Endothelial cell (in vitro differentiated cells): ENCODE data around the gene AKAP6. TPM values are rescaled to one million over a fixed set of nuclear protein-coding genes. Genes with fewer than 3 reads are reported as not detected.

Experiments
- DNase-seq: peaks from one replicate; pipeline ENCODE4 v3.0.0; 2021; ENCODE audit warnings: low spot score
- H3K27ac Mint-ChIP-seq: one replicate; pipeline ENCODE4 v1.8.0; 2021; ENCODE audit warnings: mixed read lengths, inconsistent platforms; ENCODE audit not compliant: unreplicated experiment
- H3K27me3 Mint-ChIP-seq: one replicate; pipeline ENCODE4 v1.8.0; 2021; ENCODE audit warnings: mild to moderate bottlenecking, moderate library complexity, mixed read lengths, inconsistent platforms; ENCODE audit not compliant: unreplicated experiment
- H3K36me3 Mint-ChIP-seq: one replicate; pipeline ENCODE4 v1.8.0; 2021; ENCODE audit warnings: mild to moderate bottlenecking, low read depth, mixed read lengths, inconsistent platforms; ENCODE audit not compliant: unreplicated experiment
- H3K4me1 Mint-ChIP-seq: one replicate; pipeline ENCODE4 v1.8.0; 2021; ENCODE audit warnings: mild to moderate bottlenecking, mixed read lengths, inconsistent platforms; ENCODE audit not compliant: unreplicated experiment
- H3K4me3 Mint-ChIP-seq: one replicate; pipeline ENCODE4 v1.8.0; 2021; ENCODE audit warnings: mild to moderate bottlenecking, mixed read lengths, inconsistent platforms; ENCODE audit not compliant: unreplicated experiment
- H3K9me3 Mint-ChIP-seq: one replicate; pipeline ENCODE4 v1.8.0; 2021; ENCODE audit warnings: mixed read lengths, inconsistent platforms; ENCODE audit not compliant: unreplicated experiment
- CTCF ChIP-seq: fragments of 200-600 bp; sonication (generic); IDR thresholded peaks from one replicate; pipeline ENCODE4 v1.5.0; 2021; ENCODE audit warnings: antibody characterized with exemption; ENCODE audit not compliant: unreplicated experiment
- total RNA-seq: library from RNA; stranded (reverse); fragmentation: NEBNext Ultra II Directional; extraction: Animal tissue kit (Norgen Biotek cat#: 25700); gene quantifications from one replicate; pipeline ENCODE4 v1.2.1, GENCODE V29; 2021; ENCODE audit not compliant: unreplicated experiment

The AKAP6 gene
- total RNA-seq, 1 donor from 2014 or later = 4.4 TPM

- Mint-ChIP-seq H3K27ac (no peak overlapping the region), H3K9me3 (no peaks in the 10 kb centered on the region), H3K27me3 (no peaks in the 10 kb centered on the region), H3K4me3 (no peak overlapping the region), H3K36me3 (no peaks in the 10 kb centered on the region), H3K4me1 (peaks cover 2% of the 10 kb centered on the region)
- no peak for TF ChIP-seq CTCF
- DNase-seq = no peak
These were observed 165.7 kb downstream of the AKAP6 start for GRCh38 chr14:32494609-32495434.

GRCh38 chr14:32495435-32495734 is 166.3 kb downstream of the AKAP6 start:
- no peaks in the 10 kb centered on the region for H3K27me3 Mint-ChIP-seq
- no peaks in the 10 kb centered on the region for H3K36me3 Mint-ChIP-seq
- no peak overlapping the region for H3K4me3 Mint-ChIP-seq
- no peak overlapping the region for H3K27ac Mint-ChIP-seq
- no peak for DNase-seq
- H3K9me3 Mint-ChIP-seq = no peaks in the 10 kb centered on the region
- no peak for TF ChIP-seq CTCF
- peaks cover 2% of the 10 kb centered on the region for H3K4me1 Mint-ChIP-seq

GRCh38 chr14:32497248-32497647 is 168.2 kb downstream of the AKAP6 start:
- peaks cover 2% of the 10 kb centered on the region for H3K4me1 Mint-ChIP-seq
- no peak for TF ChIP-seq CTCF
- DNase-seq = no peak
- H3K27me3 Mint-ChIP-seq = no peaks in the 10 kb centered on the region
- H3K36me3 Mint-ChIP-seq = no peaks in the 10 kb centered on the region
- no peak overlapping the region for H3K4me3 Mint-ChIP-seq
- H3K27ac Mint-ChIP-seq = no peak overlapping the region
- H3K9me3 Mint-ChIP-seq = no peaks in the 10 kb centered on the region

GRCh38 chr14:32507029-32507984 is 178.2 kb downstream of the AKAP6 start:
- DNase-seq = no peak
- Mint-ChIP-seq H3K27me3 (no peaks in the 10 kb centered on the region), H3K9me3 (no peaks in the 10 kb centered on the region), H3K4me1 (no peaks in the 10 kb centered on the region), H3K4me3 (no peak overlapping the region), H3K27ac (peak overlapping the region; percentile 28), H3K36me3 (no peaks in the 10 kb centered on the region)
- no peak for TF ChIP-seq CTCF
